GM19468 (cell line): ENCODE measurements around the gene DLL4.
"Not testable (repeated sequence)": the region's sequence is repeated elsewhere in the genome, so short reads cannot be mapped to it uniquely, and the experiment has no call there.

Source experiments
- ATAC-seq: cut with Tn5 transposase; IDR thresholded peaks from one replicate; pipeline ENCODE4 v1.9.1; 2021; ENCODE audit warnings: mild to moderate bottlenecking, moderate library complexity, moderate number of reproducible peaks; ENCODE audit not compliant: unreplicated experiment; ENCODE audit errors: extremely low read depth

DLL4 gene

DNA sequence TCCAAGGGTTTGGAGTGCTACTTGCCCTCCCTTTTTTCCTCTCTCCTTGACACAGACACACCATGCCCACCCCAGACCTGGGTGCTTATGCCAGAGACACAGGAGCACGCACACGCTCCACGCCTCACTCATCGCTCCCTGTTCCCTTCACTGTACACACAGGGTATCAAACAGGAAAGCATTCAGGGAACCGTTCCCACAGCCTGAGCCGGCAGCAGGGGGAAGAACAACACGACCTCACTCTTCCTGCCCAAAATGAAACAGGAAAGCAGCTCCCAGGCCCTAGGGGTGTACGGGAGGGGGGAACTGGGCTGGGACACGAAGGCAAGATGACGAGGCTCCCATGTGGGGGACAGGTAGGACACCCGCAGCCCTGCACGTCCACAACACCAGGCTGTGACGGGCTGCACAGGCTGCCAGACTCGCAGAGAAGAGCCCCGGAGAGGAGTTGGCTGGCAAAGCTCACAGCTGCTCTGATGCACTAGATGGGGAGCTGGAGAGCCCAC lies 11.2 kb downstream of the DLL4 start:
- ATAC-seq, result no peak

DNA sequence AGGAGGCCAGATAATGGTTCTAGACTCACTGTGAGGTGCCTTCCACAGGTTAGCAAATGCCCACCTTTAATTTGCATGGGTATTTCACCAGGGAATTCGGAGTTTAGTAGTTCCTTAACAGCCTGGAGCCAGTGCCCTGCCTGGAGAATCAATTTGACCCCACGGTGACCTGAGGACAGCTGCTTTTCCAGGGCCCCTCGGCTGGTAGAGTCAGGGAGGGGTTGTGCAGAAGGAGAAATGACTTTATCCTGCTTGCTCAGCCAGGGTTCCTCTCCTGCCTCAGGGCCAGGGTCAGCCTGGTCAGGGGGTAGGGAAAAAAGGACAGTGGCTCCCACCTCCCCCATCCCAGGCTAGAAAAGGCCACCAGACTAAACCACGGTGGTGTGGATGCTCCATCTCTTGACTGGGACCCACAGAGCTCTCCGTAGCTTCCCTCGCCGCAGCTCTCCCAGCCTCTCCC lies 12.0 kb downstream of the DLL4 start:
- no peak for ATAC-seq

DNA sequence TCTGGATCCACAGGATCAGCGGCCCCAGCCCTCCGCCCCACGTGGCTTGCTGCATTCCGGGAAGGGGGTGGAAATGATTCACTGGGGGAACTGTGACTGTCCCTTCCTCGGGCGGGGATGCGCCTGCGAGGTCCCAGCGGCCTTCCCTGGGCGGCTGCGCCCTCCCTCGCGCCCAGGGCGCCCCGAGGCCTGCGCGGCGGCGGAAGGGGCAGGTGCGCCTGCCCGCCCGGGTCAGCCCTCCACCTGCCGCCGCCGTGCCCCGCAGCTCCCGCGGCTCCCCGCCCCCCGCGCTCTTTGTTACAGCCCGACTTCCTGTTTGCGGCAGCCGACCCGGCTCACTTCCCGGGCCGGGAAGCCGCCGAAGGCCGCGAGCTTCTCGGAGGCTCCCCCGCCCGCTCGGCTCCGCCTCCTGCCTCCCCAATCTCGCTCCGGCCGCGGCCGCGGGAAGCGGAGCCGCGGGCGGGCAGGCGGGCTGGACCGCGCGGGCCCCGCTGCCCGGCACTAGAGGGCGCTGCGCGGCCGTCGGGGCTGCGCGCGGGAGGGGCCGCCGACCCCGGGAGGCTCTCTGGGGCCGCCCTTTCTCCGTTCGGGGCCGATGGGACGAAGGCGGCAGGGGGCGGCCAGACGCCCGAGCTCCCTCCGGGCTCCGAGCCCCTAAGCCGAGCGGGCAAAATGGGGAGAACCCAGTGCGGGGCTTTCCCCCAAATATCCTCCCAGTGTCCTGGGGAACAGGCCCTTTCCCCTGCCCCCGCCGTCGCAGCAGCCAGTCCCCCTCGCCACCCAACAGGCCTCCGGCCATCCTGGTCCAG lies 12.6 kb downstream of the DLL4 start:
- peak; percentile 44 for ATAC-seq

DNA sequence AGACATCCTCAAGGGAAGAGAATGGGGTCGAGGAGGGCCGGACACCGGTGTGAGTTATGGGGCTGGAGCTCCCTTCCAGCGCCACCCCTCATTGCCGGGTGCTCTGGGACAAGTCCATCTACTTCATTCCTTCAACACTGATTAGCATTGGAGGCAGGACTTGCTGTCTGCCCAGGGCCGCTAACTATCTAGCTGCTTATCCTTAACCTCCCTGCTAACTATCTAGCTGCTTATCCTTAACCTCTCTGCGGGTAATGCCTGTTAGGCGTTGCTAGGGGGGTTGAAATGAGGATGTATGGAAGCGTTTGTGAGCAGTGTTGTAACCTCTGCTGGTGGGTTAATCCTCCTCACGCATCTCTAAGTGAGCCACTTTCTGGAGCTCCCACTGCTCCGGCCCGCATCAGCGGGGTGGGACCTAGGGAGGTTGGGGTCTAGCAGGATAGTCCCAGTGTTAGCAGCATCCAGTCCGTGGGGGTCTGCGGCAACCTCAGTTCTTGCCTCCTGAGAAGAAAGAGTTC lies 13.3 kb downstream of the DLL4 start:
- no peak for ATAC-seq

DNA sequence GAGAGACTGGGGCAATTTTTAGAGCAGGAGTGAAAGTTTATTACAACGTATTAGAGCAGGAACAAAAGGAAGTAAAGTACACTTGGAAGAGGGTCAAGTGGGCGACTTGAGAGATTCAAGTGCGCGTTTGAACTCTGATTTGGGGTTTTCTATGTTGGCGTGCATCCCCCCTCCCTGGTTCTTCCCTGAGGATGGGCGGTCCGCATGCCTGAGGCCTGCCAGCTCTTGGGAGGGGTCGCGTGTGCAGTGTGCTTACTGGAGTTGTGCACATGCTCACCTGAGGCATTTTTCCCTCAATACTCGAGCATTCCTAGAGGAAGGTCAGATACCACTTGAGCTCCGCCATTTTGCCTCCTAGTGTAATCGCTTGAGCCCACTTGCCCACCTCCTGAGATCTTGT lies 13.7 kb downstream of the DLL4 start:
- no peak for ATAC-seq

DNA sequence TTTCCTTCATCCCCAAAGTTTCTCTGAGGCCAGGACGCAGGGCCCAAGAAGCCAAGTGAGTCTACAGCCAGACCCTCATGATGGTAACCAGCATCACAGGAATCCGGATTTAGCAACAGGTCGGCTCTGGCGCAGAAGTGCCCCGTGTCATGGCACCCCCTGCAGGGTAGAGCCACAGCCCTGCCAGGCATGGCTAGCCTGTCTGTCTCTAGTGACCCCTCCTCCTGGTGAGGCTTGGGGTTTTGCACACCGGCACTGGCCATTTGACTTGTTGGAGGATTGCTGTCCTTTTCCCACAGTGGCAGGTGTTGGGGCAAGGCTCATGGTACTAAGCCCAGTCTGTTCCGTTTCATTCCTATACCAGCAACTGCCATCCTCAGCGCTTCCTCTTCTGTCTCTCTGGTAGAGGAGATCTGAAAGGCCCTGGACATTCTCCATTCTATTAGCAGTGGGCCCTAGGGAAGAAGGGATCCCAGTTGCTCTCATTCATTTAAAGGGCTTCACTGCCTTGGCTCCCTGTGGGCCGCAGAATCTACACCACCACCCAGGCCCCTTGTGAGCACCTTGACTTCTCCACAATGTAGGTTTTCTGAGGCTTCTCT lies 14.7 kb downstream of the DLL4 start:
- ATAC-seq, result no peak

DNA sequence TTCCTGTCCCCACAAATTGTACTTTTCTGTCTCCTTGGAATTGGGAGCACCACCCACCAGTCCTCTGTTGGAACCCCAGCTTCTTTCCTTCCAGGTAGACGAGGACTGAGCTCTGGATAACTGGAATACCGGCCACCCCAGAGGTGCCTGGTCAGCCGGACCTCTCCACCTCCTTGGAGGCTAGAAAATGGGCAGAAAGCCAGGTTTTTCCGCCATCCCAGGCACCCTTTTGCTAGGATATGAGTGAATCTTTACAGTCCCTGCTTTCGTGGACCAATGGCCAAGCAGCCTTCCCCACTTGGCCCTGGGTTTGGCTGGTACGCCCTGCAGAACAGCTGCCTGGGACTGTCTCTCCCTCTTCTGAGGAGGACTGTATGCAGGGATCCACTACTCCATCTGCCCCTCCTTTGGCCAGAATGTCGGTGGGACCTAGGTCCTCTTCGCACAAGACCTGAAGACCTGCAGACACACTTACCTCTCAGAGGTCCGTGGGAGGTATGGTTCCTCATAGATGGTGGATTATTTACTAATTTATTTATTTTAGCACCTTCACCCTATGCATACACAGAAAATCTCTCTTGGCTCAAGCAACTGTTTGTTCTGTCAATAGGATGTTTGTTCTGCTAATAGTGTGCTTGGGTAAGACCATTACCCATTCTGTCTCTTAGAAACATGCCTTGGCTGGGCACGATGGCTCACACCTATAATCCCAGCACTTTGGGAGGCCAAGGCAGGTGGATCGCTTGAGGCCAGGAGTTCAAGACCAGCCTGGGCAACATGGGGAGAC lies 15.6 kb downstream of the DLL4 start:
- ATAC-seq, result no peak

DNA sequence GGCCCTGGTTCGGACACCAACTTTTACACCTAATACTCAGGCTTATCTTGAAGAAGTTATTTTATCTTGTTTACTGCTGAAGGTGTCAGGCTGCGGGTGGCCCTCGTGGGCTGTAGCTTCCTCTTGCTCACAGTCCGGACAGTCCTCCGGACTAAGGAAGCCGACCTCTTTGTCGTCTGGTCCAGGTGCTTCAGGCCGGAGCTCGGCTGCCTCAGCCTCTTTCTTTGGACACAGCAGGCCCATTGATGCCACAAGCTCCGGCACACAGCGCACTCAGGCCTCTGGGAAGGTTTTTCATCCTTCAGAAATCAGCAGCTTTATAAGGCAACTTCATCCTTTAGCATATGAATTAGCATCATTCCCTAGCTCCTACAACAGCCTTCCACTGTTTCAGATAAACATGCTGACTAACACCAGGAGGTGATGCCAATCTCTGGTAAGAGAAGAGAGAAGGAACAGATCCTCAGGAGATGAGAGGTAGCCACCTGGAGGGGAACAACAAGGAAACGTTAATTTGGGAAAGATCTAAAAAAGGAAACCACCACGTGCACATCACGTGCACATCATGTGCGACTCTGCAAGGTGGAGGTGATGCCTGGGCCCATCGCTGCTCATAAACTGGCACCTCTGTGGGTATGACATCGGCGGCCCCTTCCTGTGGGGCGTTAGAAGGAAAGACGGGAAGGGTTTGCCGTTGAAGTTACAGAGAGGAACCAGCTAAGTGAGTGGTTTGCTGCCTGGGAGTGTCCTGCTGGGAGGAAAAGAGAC lies 19.8 kb downstream of the DLL4 start:
- ATAC-seq, result no peak

DNA sequence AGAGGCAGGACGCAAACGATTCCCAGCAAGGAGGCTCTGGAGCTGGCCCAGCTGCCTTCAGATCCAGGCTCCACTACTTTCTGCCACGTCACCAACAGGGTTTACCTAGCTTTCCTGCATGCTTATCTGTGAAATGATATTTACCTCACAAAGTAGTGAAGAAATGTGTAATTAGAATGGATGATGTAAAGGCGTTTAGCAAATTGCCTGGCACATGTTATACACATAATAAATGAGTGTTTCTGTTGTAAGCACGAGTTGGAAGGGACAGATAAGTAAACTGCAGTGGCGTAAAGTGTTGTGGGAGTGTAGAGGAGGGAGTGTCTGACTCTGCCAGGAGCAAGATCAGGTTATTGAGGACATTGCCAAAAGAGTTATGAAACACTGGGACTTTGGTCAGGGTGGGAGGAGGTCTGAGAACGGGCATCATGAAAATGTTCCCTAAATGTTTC lies 20.6 kb downstream of the DLL4 start:
- no peak for ATAC-seq

DNA sequence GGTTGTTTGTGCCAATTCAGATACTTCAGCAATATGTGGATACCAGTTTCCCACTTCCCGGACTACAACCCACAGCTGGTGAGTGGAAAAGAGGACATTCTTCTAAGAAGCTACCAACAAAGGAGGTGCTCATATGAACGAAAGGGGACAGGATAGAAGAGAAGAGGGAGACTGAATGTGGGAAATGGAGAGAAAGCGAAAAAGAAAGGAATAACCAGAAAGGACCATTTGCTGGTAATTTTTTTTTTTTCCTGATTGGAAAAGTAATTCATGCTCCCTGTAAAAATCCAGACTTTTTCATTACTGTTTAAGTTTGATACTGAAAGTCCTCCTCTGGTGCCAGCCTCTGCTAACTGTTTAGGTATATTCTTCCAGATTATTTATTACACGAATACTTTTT lies 22.6 kb downstream of the DLL4 start:
- ATAC-seq, result no peak

DNA sequence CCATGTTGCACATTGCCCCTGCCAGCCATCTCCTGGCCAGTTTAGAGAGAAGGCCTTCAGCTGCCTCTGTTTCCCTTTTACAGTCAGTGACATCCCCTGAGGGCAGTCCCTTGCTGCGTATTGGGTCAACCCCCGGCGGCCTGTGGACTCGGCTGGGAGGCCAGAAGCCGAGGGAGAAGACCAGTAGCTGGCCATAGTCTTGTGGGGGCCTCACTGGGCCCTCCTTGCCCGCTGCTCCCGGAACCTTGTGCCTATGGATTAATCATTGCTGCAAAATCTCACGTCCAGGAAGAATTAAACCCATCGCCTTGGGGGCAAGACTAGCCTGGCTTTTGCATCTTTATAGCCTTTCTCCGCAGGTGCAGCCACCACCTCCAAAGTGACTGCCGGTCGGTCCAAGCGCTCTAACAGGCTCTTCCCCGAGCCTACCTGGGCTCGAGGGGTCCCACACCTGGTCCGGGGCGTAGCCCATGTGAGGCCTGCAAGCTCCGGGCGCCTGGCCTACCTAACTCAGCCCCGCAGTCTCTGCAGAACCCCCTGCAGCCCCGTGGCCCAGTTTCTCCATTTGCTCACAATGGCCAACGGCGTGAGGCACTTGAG lies 23.3 kb downstream of the DLL4 start:
- ATAC-seq, result no peak

DNA sequence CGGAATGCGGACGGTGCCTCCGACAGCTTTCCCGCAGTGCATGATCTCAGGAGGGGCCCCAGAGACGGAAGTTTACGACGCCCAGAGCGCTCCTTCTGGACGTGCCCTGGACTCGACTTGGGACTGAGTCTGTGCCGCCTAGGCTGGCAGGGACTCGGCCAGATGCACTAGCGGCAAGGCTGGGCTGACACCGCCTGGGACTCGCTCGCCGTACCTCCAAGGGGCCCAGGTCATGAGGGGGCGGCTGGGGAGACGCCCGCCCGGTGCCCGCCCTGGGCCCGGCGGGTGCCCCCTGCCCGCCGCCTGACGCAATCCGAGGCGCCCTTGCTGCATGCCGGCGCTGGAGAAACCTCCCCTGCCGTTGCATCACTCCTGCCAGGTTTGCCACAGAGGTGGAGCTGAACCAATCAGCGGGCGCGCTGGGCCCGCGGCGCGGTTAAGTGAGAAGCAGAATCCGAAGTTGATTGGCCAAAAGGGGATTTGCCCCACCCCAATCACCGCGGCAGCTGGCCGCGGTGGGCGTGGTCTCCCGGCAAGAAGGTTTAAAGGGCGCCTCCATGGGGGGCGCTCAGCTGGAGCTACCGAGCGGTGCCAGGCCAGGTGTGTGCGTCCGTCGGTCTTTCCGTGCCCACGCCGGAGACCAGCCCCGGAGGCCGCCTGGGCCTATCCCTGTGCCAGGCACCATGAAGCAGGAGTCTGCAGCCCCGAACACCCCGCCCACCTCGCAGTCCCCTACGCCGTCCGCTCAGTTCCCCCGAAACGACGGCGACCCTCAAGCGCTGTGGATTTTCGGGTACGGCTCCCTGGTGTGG lies 24.0 kb downstream of the DLL4 start, which contains the start of gene CHAC1:
Gene CHAC1 (plus strand): TSS at position 571 of the 812 bp plus-strand sequence. CDS start 113 bp downstream, at position 684.
- ATAC-seq, result peak; percentile 80

DNA sequence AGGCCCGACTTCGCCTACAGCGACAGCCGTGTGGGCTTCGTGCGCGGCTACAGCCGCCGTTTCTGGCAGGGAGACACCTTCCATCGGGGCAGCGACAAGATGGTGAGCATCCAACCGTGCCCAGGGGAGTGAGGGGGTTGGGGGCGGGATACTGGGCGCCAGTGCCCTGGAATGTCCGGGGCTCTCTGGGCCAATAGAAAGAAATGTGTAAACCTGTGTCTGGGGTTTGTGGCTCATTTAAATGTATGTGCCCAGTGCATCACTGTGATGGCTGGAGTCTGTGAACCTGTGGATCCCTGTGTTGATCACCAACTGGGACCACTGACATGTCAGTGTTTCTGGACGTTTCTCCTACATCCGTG lies 24.6 kb downstream of the DLL4 start:
- no peak for ATAC-seq

DNA sequence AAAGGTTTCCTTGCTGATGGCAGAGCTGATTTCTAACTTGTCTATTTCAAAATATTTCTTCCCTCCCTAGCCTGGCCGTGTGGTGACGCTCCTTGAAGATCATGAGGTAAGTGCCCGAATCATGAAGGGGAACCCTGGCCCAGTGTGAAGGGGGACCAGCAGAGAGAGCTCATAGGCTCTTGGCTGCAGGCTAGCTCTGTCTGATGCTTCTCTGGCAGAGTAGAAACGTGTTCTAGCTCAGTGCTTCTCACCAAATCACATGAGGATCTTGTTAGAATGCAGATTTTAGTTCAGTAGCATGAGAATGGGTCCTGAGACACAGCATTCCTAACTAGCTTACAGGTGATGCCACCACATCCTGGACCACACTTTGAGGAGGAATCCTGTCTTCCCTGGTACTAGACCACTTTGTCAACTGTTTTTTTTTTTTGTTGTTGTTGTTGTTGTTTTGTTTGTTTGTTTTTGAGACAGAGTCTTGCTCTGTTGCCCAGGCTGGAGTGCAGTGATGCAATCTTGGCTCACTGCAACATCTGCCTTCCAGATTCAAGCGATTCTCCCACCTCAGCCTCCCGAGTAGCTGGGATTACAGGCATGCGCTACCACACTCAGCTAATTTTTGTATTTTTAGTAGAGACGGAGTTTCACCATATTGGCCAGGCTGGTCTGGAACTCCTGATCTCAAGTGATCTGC lies 25.2 kb downstream of the DLL4 start:
- ATAC-seq, result not testable (repeated sequence)

DNA sequence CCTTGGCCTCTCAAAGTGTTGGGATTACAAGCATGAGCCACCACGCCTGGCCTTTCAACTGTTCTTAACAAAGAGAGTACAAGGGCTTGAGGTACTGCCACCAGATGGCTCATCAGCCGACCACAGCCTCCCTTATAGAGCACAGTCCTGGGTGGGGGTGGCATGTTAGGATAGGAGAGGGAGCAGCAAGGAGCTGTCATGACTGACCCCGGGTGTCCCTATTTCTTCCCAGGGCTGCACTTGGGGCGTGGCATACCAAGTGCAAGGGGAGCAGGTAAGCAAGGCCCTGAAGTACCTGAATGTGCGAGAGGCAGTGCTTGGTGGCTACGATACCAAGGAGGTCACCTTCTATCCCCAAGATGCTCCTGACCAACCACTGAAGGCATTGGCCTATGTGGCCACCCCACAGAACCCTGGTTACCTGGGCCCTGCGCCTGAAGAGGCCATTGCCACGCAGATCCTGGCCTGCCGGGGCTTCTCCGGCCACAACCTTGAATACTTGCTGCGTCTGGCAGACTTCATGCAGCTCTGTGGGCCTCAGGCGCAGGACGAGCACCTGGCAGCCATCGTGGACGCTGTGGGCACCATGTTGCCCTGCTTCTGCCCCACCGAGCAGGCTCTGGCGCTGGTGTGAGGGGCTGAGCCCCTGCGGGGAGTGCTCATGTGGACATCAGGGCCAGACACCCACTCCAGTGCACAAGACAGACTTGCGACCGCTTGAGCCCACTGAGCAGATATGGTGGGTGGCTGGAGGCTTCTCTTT lies 26.2 kb downstream of the DLL4 start:
- no peak for ATAC-seq

DNA sequence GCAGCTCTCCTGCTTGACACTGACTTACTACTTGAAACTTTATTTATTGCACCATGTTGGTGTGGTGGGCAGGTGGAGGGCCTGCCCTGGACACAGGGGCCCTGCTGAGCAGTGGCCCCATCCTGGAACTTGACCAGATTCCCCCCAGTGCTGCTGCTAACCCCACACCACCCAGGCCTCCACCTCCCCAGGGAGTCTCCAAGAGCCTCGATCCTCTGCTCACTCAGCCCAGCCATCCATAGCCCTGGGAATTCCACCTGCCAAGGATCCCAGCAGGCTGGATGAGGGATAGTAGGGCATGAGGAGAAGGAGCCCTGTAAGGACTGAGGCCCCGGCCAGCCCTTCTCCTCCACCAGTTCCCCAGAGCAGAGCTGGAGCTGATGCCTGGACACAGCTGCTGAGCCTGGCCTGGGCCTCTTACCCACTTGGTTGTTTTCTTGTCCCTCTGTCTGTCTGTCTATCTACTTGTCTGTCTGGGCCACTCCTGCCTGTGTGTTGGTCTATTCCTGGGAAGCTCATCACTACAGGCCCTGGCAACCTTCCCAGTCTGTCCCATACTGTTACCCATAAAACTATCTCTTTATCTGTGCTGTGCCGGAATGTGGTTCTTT lies 26.9 kb downstream of the DLL4 start:
- no peak for ATAC-seq

DNA sequence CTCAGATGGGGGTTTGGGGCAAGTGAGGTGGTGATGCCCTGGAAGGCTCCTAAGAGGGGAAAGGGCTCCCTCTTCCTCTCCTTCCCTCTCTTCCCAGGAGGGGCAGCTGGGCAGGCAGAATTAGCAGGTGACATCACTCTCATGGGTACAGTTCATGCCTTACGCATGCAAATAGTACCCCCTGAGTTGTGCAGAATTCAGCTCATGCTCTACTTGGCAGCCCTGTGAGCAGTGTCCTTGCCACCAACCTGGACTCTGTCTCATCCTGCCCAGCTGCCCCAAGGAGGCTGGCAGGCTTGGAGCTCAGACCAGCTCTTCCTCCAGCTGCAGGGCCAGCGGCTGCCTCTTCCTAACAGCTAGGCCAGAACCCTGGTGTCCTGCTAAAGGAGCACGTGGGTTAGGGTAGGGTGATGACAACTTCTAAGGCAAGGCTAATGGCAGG lies 27.4 kb downstream of the DLL4 start:
- ATAC-seq, result no peak
